ENCODE results near the gene LAMA4.

The LAMA4 gene

DNA sequence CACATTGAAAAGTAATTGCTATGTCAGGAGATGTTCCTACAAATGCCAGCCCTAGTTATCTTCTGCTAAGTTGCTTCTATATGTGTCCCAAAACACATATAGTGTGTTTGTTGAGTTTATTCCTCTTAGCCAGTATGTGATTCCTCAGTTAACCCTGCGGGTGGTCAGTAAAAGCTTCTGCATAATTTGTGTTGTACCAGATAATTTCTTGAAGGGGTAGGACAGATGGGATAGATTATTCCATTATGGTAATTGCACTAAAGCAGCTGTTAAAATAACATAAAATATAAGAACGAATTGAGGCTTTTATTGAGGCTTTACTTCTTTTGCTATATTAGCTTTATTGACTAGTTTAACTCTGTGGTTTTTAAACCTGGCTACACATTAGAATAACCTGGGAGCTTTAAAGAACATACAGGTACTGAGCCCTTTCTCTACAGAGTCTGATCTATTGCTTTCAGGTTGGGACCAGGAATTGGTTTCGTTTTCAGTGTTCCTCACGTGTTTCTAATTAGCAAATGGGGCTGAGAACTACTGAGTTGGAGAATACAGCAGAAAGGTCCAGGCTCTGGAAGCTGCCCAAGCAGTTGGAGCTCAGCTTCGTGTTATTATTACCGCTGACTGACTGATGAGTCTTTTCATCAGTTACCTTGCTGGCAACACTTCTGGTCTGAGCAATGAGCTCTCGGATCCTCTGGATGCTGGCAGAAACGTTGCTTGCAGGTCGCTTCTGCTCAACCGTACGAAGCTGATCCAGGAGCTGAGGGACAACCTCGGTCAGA, 110.0 kb downstream of the LAMA4 start:
- Histone ChIP-seq H3K27ac (replicated peaks; ENCODE audit: low read length) (no peak overlapping the region), H3K23ac (ENCODE audit: low read depth, low read length, poor library complexity) (no peak overlapping the region), H2BK120ac (ENCODE audit: low read depth, low read length) (no peak overlapping the region), H3K4me1 (ENCODE audit: control insufficient read depth in 2 of 2, insufficient read depth in 1 of 2, low read depth in 1 of 2, low read length in 2 of 2) (no peaks in the 10 kb centered on the region), H3K18ac (ENCODE audit: low read length) (no peak overlapping the region), H2AK5ac (ENCODE audit: low read depth, low read length) (no peak overlapping the region), H3K4me3 (ENCODE audit: low read length in 2 of 2) (no peak overlapping the region), H3K36me3 (replicated peaks in 1 of 2; ENCODE audit: control insufficient read depth in 2 of 2, insufficient read depth in 2 of 2, low read length in 2 of 2) (no peaks in the 10 kb centered on the region), H3K9me3 (replicated peaks in 1 of 2; ENCODE audit: control insufficient read depth in 2 of 2, insufficient read depth in 1 of 2, low read depth in 1 of 2, low read length in 2 of 2) (no peaks in the 10 kb centered on the region), H4K8ac (ENCODE audit: low read depth, low read length) (no peak overlapping the region), H3K79me1 (ENCODE audit: low read depth, low read length) (no peaks in the 10 kb centered on the region), H2AFZ (ENCODE audit: low read length) (no peak overlapping the region), H2BK12ac (ENCODE audit: low read length) (no peak overlapping the region), H3K9ac (ENCODE audit: low read depth, low read length, poor library complexity) (no peak overlapping the region), H4K91ac (ENCODE audit: low read depth, low read length, poor library complexity) (no peak overlapping the region), H3K14ac (ENCODE audit: low read length) (no peak overlapping the region), H3K4ac (ENCODE audit: low read length) (no peak overlapping the region), H3K27me3 (ENCODE audit: control insufficient read depth in 3 of 3, insufficient read depth in 3 of 3, low read depth in 1 of 3, low read length in 3 of 3) (no peaks in the 10 kb centered on the region), H3K4me2 (ENCODE audit: insufficient read depth, low read length, poor library complexity, severe bottlenecking) (no peak overlapping the region), H2BK15ac (ENCODE audit: low read length) (no peak overlapping the region), H2BK5ac (ENCODE audit: low read length) (no peak overlapping the region)
- no CpG with 5 or more reads among the region's 12 CpGs for WGBS, 2 donors (ENCODE audit: extremely low coverage in 2 of 2, insufficient read length in 2 of 2, insufficient replicate concordance in 1 of 2)
- no peak for DNase-seq (ENCODE audit: low spot score)

DNA sequence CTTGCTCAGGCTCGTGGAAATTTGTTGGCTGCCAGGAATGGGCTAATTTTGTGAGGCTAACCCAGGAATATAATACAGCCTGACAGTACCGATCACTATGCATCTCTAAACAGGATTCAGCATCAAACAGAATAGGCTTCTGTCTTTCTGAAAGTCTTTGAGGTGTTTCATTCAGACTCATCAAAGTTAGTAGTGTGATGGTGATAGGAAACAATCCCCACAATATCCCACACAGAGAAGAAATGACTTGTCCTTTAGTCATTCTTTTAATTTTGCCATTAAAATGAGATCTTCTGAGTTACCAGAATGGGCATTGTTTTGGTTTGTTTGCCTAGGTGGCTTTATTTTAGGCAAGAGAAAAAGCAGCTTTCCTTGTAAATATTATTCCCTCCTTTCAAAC, 112.7 kb downstream of the LAMA4 start:
- Histone ChIP-seq H3K36me3 (replicated peaks in 1 of 2; ENCODE audit: control insufficient read depth in 2 of 2, insufficient read depth in 2 of 2, low read length in 2 of 2) (no peaks in the 10 kb centered on the region), H3K23ac (ENCODE audit: low read depth, low read length, poor library complexity) (no peak overlapping the region), H3K4me1 (ENCODE audit: control insufficient read depth in 2 of 2, insufficient read depth in 1 of 2, low read depth in 1 of 2, low read length in 2 of 2) (no peaks in the 10 kb centered on the region), H3K14ac (ENCODE audit: low read length) (no peak overlapping the region), H4K8ac (ENCODE audit: low read depth, low read length) (no peak overlapping the region), H3K9me3 (replicated peaks in 1 of 2; ENCODE audit: control insufficient read depth in 2 of 2, insufficient read depth in 1 of 2, low read depth in 1 of 2, low read length in 2 of 2) (no peaks in the 10 kb centered on the region), H3K27me3 (ENCODE audit: control insufficient read depth in 3 of 3, insufficient read depth in 3 of 3, low read depth in 1 of 3, low read length in 3 of 3) (no peaks in the 10 kb centered on the region), H2BK15ac (ENCODE audit: low read length) (no peak overlapping the region), H2BK120ac (ENCODE audit: low read depth, low read length) (no peak overlapping the region), H2AFZ (ENCODE audit: low read length) (peak overlapping the region; percentile 25), H3K4ac (ENCODE audit: low read length) (no peak overlapping the region), H3K4me2 (ENCODE audit: insufficient read depth, low read length, poor library complexity, severe bottlenecking) (no peak overlapping the region), H3K18ac (ENCODE audit: low read length) (no peak overlapping the region), H2AK5ac (ENCODE audit: low read depth, low read length) (no peak overlapping the region), H2BK12ac (ENCODE audit: low read length) (no peak overlapping the region), H3K27ac (replicated peaks; ENCODE audit: low read length) (no peak overlapping the region), H3K79me1 (ENCODE audit: low read depth, low read length) (no peaks in the 10 kb centered on the region), H3K4me3 (ENCODE audit: low read length in 2 of 2) (no peak overlapping the region), H4K91ac (ENCODE audit: low read depth, low read length, poor library complexity) (no peak overlapping the region), H3K9ac (ENCODE audit: low read depth, low read length, poor library complexity) (no peak overlapping the region), H2BK5ac (ENCODE audit: low read length) (no peak overlapping the region)
- WGBS, 2 donors (ENCODE audit: extremely low coverage in 2 of 2, insufficient read length in 2 of 2, insufficient replicate concordance in 1 of 2): no CpG with 5 or more reads among the region's 2 CpGs
- DNase-seq (ENCODE audit: low spot score): no peak

DNA sequence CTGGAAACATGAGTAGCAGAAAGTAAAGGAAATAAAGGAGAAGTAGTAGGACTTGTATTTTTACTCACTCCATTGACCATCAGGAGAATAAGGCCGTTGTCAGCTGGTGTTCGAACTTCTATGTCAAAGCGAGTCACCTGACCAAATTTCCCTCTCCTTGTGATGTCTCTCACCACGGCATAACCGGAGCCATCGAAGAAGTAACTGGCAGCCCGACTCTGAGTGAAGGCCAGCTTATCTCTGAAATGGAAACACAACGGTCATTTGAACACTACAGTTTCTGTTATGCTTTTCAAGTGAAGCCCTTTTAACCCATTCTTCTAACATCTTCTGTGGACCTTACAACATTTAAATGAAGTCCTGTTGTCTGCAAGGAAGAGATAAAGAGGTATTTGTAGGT, 115.3 kb downstream of the LAMA4 start:
- no peak overlapping the region for H2BK15ac ChIP-seq (ENCODE audit: low read length)
- H2BK12ac ChIP-seq (ENCODE audit: low read length): no peak overlapping the region
- H2BK5ac ChIP-seq (ENCODE audit: low read length): no peak overlapping the region
- no peaks in the 10 kb centered on the region for H3K9me3 ChIP-seq (replicated peaks in 1 of 2; ENCODE audit: control insufficient read depth in 2 of 2, insufficient read depth in 1 of 2, low read depth in 1 of 2, low read length in 2 of 2)
- no peak overlapping the region for H4K91ac ChIP-seq (ENCODE audit: low read depth, low read length, poor library complexity)
- H3K4me3 ChIP-seq (ENCODE audit: low read length in 2 of 2): no peak overlapping the region
- no peaks in the 10 kb centered on the region for H3K27me3 ChIP-seq (ENCODE audit: control insufficient read depth in 3 of 3, insufficient read depth in 3 of 3, low read depth in 1 of 3, low read length in 3 of 3)
- H3K79me1 ChIP-seq (ENCODE audit: low read depth, low read length): no peaks in the 10 kb centered on the region
- H3K4me2 ChIP-seq (ENCODE audit: insufficient read depth, low read length, poor library complexity, severe bottlenecking): no peak overlapping the region
- no peak overlapping the region for H3K9ac ChIP-seq (ENCODE audit: low read depth, low read length, poor library complexity)
- no peak overlapping the region for H4K8ac ChIP-seq (ENCODE audit: low read depth, low read length)
- no peak overlapping the region for H3K23ac ChIP-seq (ENCODE audit: low read depth, low read length, poor library complexity)
- DNase-seq (ENCODE audit: low spot score): no peak
- no peaks in the 10 kb centered on the region for H3K36me3 ChIP-seq (replicated peaks in 1 of 2; ENCODE audit: control insufficient read depth in 2 of 2, insufficient read depth in 2 of 2, low read length in 2 of 2)
- peak overlapping the region; percentile 41 for H2AFZ ChIP-seq (ENCODE audit: low read length)
- H2BK120ac ChIP-seq (ENCODE audit: low read depth, low read length): no peak overlapping the region
- H3K27ac ChIP-seq (replicated peaks; ENCODE audit: low read length): no peak overlapping the region
- H2AK5ac ChIP-seq (ENCODE audit: low read depth, low read length): no peak overlapping the region
- no peaks in the 10 kb centered on the region for H3K4me1 ChIP-seq (ENCODE audit: control insufficient read depth in 2 of 2, insufficient read depth in 1 of 2, low read depth in 1 of 2, low read length in 2 of 2)
- no peak overlapping the region for H3K4ac ChIP-seq (ENCODE audit: low read length)
- no peak overlapping the region for H3K14ac ChIP-seq (ENCODE audit: low read length)
- WGBS, 2 donors (ENCODE audit: extremely low coverage in 2 of 2, insufficient read length in 2 of 2, insufficient replicate concordance in 1 of 2): no CpG with 5 or more reads among the region's 8 CpGs
- no peak overlapping the region for H3K18ac ChIP-seq (ENCODE audit: low read length)

DNA sequence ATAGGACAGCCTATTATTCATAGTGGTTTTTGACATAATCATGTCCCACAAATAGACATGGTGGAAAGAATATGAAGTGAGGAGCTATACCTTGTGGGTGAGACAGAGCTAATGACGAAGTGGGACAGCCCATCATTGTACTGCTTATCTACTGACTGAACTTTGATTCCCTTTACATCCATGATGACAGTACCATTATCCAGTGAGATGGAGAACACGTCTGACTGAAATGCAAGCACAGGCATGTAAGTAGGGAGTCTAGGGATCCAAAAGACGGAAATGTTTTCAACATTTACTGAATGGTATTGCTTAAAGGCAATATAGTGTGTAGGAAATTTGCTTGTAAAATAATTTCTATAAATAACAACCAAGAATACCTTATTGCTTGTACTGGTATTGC, 123.5 kb downstream of the LAMA4 start:
- H3K27ac ChIP-seq (replicated peaks; ENCODE audit: low read length): no peak overlapping the region
- no peak overlapping the region for H3K4me3 ChIP-seq (ENCODE audit: low read length in 2 of 2)
- no peak overlapping the region for H2BK120ac ChIP-seq (ENCODE audit: low read depth, low read length)
- H3K9ac ChIP-seq (ENCODE audit: low read depth, low read length, poor library complexity): no peak overlapping the region
- H3K4me2 ChIP-seq (ENCODE audit: insufficient read depth, low read length, poor library complexity, severe bottlenecking): no peak overlapping the region
- DNase-seq (ENCODE audit: low spot score): no peak
- no peak overlapping the region for H3K18ac ChIP-seq (ENCODE audit: low read length)
- no peaks in the 10 kb centered on the region for H3K27me3 ChIP-seq (ENCODE audit: control insufficient read depth in 3 of 3, insufficient read depth in 3 of 3, low read depth in 1 of 3, low read length in 3 of 3)
- no peak overlapping the region for H3K14ac ChIP-seq (ENCODE audit: low read length)
- WGBS, 2 donors (ENCODE audit: extremely low coverage in 2 of 2, insufficient read length in 2 of 2, insufficient replicate concordance in 1 of 2): no CpG with 5 or more reads among the region's 3 CpGs
- no peak overlapping the region for H2BK15ac ChIP-seq (ENCODE audit: low read length)
- H3K36me3 ChIP-seq (replicated peaks in 1 of 2; ENCODE audit: control insufficient read depth in 2 of 2, insufficient read depth in 2 of 2, low read length in 2 of 2): no peaks in the 10 kb centered on the region
- no peak overlapping the region for H4K91ac ChIP-seq (ENCODE audit: low read depth, low read length, poor library complexity)
- H3K23ac ChIP-seq (ENCODE audit: low read depth, low read length, poor library complexity): no peak overlapping the region
- no peak overlapping the region for H2AFZ ChIP-seq (ENCODE audit: low read length)
- no peaks in the 10 kb centered on the region for H3K9me3 ChIP-seq (replicated peaks in 1 of 2; ENCODE audit: control insufficient read depth in 2 of 2, insufficient read depth in 1 of 2, low read depth in 1 of 2, low read length in 2 of 2)
- H2AK5ac ChIP-seq (ENCODE audit: low read depth, low read length): no peak overlapping the region
- no peak overlapping the region for H4K8ac ChIP-seq (ENCODE audit: low read depth, low read length)
- H2BK5ac ChIP-seq (ENCODE audit: low read length): no peak overlapping the region
- H2BK12ac ChIP-seq (ENCODE audit: low read length): no peak overlapping the region
- no peaks in the 10 kb centered on the region for H3K4me1 ChIP-seq (ENCODE audit: control insufficient read depth in 2 of 2, insufficient read depth in 1 of 2, low read depth in 1 of 2, low read length in 2 of 2)
- no peak overlapping the region for H3K4ac ChIP-seq (ENCODE audit: low read length)
- no peaks in the 10 kb centered on the region for H3K79me1 ChIP-seq (ENCODE audit: low read depth, low read length)

Data from neuronal stem cell (in vitro differentiated cells).